KBM-7 (cell line): ENCODE results near the gene CCDC150.
"Not testable (repeated sequence)": the region's sequence is repeated elsewhere in the genome, so short reads cannot be mapped to it uniquely, and the experiment has no call there.

Experiments used
- DNase-seq: peaks from one replicate; pipeline ENCODE4 v3.0.0-alpha.2; 2015
- in situ Hi-C: fragments of 300-500 bp; cut with MboI; formaldehyde crosslinking; loops from 2 replicates; pipeline ENCODE4 v1.14.3; 2020; ENCODE audit warnings: low sequenced_read_pairs, low pct_unique_long_range_greater_than_20kb, mixed read lengths

Gene CCDC150

DNA sequence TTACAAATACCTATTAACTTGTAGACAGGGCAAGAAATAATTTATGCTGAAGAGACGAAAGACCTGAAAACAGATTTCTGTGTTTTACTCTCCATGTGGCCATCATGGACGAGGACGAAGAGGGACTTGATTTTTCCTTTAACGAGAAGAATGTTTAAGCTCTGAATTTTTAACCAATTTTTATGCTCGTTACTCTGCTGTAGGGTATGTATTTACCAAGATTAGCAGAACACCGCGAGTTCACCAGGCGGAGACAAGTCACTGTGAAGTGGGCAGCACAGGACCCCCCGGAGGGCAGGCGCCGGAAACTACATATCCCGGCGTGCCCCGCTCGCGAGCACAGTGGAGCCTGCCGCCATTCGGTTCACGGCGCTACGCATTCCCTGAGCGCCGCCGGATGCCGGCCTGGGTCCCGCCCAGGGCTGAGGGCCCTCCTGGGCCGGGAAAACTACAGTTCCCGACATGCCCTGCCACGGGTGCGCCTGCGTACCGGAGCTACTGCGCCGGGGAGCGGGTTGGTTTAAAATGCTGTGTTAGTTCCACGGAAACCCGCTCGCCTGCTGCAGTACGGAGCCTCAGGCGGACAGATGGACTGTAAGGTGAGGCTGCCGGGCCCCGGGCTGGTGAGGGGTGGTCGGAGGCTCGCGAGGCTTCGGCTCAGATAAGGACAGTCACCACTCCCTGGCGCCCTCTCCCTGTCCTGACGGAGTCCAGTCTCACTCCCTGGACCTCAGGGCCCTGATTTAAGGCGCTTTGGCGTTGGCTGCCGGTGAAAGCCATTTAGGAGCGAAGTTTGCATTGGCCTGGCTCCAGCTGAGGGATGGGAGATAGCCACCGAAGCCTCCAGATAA lies at the start of gene CCDC150:
TSS of gene CCDC150 (plus strand) at position 536 of the 851 bp plus-strand sequence. CDS start at position 588, 52 bp downstream.
- in situ Hi-C loops: no loop called here
- peak; percentile 95 for DNase-seq

GRCh38 chr2:196590286-196590685 lies 49.2 kb upstream of the CCDC150 start:
- in situ Hi-C loops: no loop called here
- no peak for DNase-seq

DNA sequence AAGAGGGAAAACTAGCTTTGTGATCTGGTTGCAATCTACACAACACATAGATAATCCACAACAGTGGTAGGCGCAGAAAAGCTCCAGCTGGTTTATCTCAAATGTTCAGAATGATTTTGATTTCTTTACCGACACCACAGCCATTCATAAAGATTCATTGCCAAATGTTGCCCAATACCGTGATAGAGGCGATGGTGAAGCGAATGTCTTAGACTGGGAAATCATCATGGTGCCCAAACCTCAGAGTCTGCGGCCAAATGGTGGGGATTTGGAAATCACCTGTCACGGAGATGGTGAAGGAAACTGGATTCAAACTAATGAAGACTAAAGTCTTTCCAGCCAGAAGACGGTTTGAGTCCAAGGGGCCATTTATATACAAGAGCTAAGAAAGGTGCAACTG lies 48.5 kb upstream of the CCDC150 start:
- in situ Hi-C loops: no loop called here
- DNase-seq: no peak

GRCh38 chr2:196591621-196592022 lies 47.9 kb upstream of the CCDC150 start:
- in situ Hi-C loops: no loop called here
- no peak for DNase-seq

GRCh38 chr2:196592331-196592910 lies 47.1 kb upstream of the CCDC150 start:
- in situ Hi-C loops: no loop called here
- DNase-seq: peak; percentile 34

- DNase-seq: peak; percentile 63
- in situ Hi-C loops: no loop called here
These were observed 46.3 kb upstream of the CCDC150 start, which contains the start of gene HECW2 for GRCh38 chr2:196592911-196593881. Gene HECW2 (minus strand): TSS chr2:196593554.

- DNase-seq: no peak
- in situ Hi-C loops: no loop called here
These were observed 45.4 kb upstream of the CCDC150 start for GRCh38 chr2:196594158-196594557.

DNA sequence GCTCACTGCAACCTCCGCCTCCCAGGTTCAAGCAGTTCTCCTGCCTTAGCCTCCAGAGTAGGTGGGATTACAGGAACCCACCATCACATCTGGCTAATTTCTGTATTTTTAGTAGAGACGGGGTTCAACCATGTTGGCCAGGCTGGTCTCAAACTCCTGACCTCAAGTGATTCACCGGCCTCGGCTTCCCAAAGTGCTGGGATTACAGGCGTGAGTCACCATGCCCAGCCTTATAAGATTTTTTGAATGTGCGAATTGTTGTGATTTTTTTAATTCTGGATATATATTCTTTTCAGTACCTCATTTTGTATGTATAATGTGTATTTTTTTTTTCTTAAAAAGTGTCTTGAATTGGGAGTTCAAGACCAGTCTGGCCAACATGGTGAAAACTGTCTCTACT lies 42.0 kb upstream of the CCDC150 start:
- in situ Hi-C loops: no loop called here
- DNase-seq: no peak

- in situ Hi-C loops: no loop called here
- DNase-seq: no peak
These were observed 41.1 kb upstream of the CCDC150 start for GRCh38 chr2:196598412-196598811.

DNA sequence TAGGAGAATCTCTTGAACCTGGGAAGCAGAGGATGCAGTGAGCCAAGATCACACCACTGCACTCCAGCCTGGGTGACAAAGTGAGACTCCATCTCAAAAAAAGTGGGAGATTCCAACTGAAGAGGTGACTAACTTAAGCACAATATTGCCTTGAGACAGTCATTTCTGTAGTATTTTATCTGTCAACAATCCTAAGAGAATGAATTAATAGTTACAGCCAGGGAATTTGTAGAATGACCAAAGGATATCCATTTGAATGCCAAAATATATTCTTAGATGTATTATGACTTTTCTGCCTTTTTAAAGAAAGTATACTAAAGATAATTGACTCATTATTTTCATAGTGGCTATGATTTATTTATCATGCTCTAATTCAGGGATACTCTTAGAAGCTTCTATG lies 40.7 kb upstream of the CCDC150 start:
- in situ Hi-C loops: no loop called here
- DNase-seq: no peak

- no peak for DNase-seq
- in situ Hi-C loops: no loop called here
These were observed 37.8 kb upstream of the CCDC150 start for GRCh38 chr2:196601430-196602306.

- no peak for DNase-seq
- in situ Hi-C loops: no loop called here
These were observed 35.3 kb upstream of the CCDC150 start for GRCh38 chr2:196604196-196604595.

GRCh38 chr2:196606516-196606915 lies 33.0 kb upstream of the CCDC150 start:
- no peak for DNase-seq
- in situ Hi-C loops: no loop called here

GRCh38 chr2:196607073-196607472 lies 32.4 kb upstream of the CCDC150 start:
- in situ Hi-C loops: no loop called here
- DNase-seq: no peak

DNA sequence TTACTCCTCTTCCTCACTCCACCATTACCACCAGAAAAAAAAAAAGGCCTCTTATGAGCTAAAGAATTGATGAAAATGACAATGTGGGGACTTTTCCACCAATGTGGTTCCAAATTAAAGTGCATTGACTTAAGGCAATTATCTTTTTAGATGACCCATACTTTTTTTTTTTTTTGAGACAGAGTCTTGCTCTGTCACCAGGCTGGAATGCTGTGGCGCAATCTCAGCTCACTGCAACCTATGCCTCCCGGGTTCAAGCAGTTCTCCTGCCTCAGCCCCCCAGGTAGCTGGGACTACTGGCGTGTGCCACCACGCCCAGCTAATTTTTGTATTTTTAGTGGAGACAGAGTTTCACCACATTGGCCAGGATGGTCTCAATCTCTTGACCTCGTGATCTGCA lies 31.6 kb upstream of the CCDC150 start:
- DNase-seq, in situ Hi-C loops: not testable (repeated sequence)

DNA sequence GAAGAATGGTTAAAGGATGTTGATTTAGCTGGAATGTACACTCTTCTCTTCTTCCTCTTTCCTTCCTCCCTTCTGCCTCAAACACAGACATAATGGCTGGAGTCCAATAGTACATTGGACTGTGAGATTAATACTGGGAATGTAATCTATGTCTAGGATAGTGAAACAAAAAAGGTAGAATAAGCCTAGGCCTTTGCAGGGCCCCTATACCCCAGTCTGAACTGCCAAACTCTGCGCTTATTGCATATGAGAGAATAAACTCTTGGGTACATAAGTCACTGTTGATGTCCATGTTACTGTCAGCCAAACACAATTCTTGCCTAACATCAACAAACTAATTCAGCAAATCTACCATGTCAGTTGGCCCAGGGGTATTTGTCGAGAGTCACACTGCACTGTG lies 29.7 kb upstream of the CCDC150 start:
- in situ Hi-C loops: no loop called here
- no peak for DNase-seq

DNA sequence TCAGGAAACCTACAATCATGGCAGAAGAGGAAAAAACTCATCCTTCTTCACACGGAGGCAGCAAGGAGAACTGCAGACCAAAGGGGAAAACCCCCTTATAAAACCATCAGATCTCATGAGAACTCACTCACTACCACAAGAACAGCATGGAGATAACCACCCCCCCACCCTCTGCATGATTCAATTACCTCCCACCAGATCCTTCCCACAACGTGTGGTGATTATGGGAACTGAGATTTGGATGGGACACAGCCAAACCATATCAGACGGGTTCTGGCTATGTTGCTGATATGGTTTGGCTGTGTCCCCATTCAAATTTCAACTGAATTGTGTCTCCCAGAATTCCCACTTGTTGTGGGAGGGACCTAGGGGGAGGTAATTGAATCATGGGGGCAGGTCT lies 28.7 kb upstream of the CCDC150 start:
- in situ Hi-C loops: no loop called here
- no peak for DNase-seq

DNA sequence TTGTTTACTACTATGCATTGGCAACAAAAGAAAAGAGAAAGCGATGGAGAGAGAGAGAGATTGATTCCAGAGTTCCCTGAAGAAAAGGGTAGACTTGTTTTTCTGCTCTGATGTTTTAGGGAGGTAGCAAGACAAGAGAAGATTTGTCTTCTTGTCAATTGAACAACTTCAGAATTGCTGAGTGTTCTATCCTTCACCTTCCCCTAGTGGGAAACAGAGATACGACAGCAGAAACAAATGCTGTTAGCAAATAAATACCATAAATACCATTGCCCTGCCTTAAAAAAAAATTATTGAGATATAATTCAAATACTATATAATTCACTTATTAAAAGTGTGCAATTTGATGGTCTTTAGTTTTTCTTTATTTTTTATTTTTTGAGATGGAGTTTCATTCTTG lies 26.2 kb upstream of the CCDC150 start:
- in situ Hi-C loops: no loop called here
- DNase-seq: no peak

DNA sequence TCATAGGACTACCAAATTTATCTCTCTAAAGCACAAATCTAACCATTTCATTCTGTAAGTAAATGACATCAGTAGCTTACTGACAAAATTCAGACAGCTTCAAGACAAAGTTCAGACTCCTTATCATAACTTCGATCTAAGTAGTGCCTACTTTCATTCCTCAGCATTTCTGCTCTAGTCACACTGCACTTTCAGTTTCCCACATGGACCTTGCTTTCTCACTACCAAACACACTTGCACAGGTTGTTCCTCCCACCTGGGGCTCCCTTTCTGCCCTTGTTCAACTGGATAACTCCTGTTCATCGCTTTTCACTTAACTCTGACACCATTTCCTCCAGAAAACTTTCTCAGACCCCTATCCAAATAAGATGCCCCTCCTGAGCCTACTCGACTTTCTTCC lies 22.1 kb upstream of the CCDC150 start:
- in situ Hi-C loops: no loop called here

More for the DNA sequence above, 22.1 kb upstream of the CCDC150 start:
- no peak for DNase-seq
